GM23248 (cell line): ENCODE data around the gene XPA.

Source experiments
- EZH2 ChIP-seq: fragments of 200-600 bp; sonication (generic); IDR thresholded peaks from 2 replicates; pipeline ENCODE4 v1.6.1; 2018; ENCODE audit warnings: antibody characterized with exemption, mild to moderate bottlenecking; ENCODE audit not compliant: insufficient read depth, poor library complexity, severe bottlenecking
- EZH2phosphoT487 ChIP-seq: fragments of 200-600 bp; sonication (generic); IDR thresholded peaks from 2 replicates; pipeline ENCODE4 v1.6.1; 2018; ENCODE audit warnings: antibody characterized with exemption, moderate library complexity, mild to moderate bottlenecking, low read depth; ENCODE audit not compliant: insufficient read depth

GRCh38 chr9:97689401-97690180 is 7.5 kb downstream of the XPA start:
- TF ChIP-seq EZH2 (no peak), EZH2phosphoT487 (no peak)
